A549 treated with dexamethasone at 1 μM for 4 hours (cell line): ENCODE results near the gene COA7. TPM values are rescaled to one million over a fixed set of nuclear protein-coding genes. Genes with fewer than 3 reads are reported as not detected.

Experiments used
- total RNA-seq: library from RNA; stranded (reverse); fragments of 200-300 nt; extraction: Qiagen RNA extraction; gene quantifications from 5 replicates; pipeline ENCODE4 v1.2.3, GENCODE V29; 2022

COA7 gene
- 20.1 to 31.2 TPM (median 29.4 TPM) in 5 replicates for total RNA-seq

DNA sequence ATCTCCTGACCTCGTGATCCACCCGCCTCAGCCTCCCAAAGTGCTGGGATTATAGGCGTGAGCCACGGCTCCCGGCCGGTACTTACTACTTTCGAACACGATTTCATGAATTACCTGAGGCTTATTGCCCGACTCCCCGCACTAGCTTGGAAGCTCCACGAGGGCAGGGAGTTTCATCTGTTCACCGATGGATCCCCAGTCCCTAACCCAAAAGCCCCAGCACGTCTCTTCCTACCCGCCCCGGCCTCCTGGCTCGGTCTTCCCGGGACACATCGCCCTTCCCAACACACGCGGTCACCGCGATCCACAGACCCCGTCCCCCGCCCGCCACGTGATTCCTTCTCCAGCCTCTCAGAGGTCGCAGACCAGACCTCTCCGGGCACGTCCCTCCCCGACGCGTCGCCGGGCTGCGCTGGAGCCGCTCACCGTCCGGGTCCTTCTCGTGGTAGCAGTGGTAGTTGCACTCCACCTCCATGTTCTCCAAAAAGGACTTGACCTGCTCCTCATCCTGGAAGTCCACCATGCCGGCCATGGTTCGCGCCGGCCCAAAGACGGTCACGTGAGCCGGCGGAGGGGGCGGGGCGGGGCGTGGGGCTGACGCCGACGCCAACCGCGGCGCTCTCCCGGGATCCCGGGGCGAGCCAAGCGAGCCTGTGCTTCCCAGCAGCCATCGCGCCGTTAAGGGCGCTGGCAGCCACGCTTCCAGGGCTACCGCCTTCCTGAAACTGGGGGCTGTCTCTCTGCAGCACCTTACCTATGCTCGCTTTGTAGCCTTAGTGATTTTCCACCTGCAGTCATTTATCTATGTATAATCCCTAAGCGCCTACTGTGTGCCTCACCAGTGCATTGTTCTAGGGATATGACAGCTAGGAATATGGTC lies at the start of gene COA7:
TSS of gene COA7 (minus strand) at position 553 of the 880 bp plus-strand sequence. CDS start at position 532, 21 bp downstream.

DNA sequence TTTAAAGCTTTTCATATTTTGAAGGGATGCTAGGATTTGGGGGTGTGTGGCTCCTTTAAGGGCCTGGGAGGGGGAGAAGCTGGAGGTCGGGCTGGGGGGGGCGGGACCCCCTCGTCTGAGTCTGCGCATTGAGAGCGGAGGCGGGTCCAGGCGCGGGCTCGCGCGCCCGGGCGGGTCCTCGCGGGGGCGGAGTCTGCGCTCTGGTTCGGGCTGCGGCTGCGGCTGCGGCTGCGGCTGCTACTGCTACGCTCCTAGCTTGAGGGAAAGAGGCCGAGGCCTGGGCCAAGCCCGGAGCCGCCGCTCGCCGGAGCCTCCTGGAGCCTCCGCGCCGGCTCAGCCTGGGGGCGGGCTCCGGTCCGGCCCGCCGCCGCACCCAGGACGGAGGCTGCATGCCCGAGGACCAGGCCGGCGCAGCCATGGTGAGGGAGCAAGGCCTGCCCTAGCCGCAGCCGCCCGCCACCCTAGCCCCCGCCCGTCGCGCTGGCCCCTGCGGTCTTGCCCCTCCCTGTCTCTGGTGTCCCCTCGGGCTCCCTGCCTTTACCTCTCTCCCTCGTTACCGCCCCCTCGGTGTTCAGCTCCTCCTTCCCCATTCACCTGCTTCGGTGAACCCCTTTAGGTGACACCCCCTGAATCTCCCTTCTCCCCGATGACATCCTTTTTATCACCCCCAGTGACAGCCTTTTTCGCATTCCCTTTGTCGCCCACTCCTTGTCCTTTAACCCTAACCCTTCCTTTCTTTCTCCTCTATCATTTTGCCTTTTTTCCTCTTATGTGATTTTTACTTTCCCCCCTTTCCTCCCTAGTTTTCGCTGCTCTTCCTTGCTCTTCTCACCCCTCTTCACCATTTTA lies 28.3 kb upstream of the COA7 start, which contains the start of gene ZYG11B:
TSS of gene ZYG11B (plus strand) at position 189 of the 849 bp plus-strand sequence. CDS start at position 390, 201 bp downstream.

Other genes starting within 250 kb of the COA7 start
- 32.3 to 42.2 TPM (median 38.4 TPM) in 5 replicates for gene TUT4, start 145.3 kb downstream of the COA7 start, total RNA-seq
- not detected in 5 replicates for gene GPX7, start 96.0 kb downstream of the COA7 start, total RNA-seq
- 0.38 to 1.1 TPM (median 0.59 TPM) in 5 replicates for gene SHISAL2A, start 65.2 kb downstream of the COA7 start, total RNA-seq
- 4.7 to 9.0 TPM (median 7.9 TPM) in 5 replicates for gene ZYG11B, start 28.1 kb upstream of the COA7 start, total RNA-seq
- 2.0 to 2.9 TPM (median 2.5 TPM) in 5 replicates for gene ZYG11A, start 144.4 kb upstream of the COA7 start, total RNA-seq
- gene ECHDC2, start 223.4 kb upstream of the COA7 start, total RNA-seq = 8.8 to 11.7 TPM (median 10.8 TPM) in 5 replicates
- 48.0 to 69.0 TPM (median 55.9 TPM) in 5 replicates for gene SCP2, start 228.9 kb upstream of the COA7 start, total RNA-seq